IMR-90 (cell line): ENCODE data around the gene KCNH5. TPM values are rescaled to one million over a fixed set of nuclear protein-coding genes. Genes with fewer than 3 reads are reported as not detected.

Experiments
- ATAC-seq: fragments of 200-7000 bp; cut with Tn5 transposase; 2 replicates; pipeline ENCODE4 v1.9.1; 2020; ENCODE audit warnings: low read depth, mild to moderate bottlenecking, moderate library complexity
- BruUV-seq: library from RNA; stranded (reverse); fragments of 400-500 nt; replicated peaks from 2 replicates; lab custom pipeline; 2021; lab: Mats Ljungman, UMichigan
- CTCF ChIA-PET: fragments of 300-600 bp; formaldehyde crosslinking; extraction: SDS; loops from one replicate; lab custom pipeline; 2021; ENCODE audit warnings: antibody characterized with exemption; lab: Yijun Ruan, JAX
- POLR2A ChIA-PET: fragments of 300-600 bp; sonication (Branson Sonifier 250); formaldehyde crosslinking; loops from one replicate; lab custom pipeline; 2022; ENCODE audit warnings: antibody characterized with exemption; ENCODE audit not compliant: unreplicated experiment; lab: Charles Lee
- DNase-seq: peaks from one replicate; pipeline ENCODE4 v3.0.0; 2013
- H2AFZ ChIP-seq: replicated peaks from 2 replicates; pipeline ENCODE3; 2013; ENCODE audit warnings: low read length, mild to moderate bottlenecking; ENCODE audit not compliant: poor library complexity
- H2AK5ac ChIP-seq: 2 replicates; pipeline ENCODE4 v1.6.1; 2013; ENCODE audit warnings: low read depth, low read length, inconsistent platforms
- H2AK9ac ChIP-seq: replicated peaks from 2 replicates; pipeline ENCODE3; 2013; ENCODE audit warnings: mild to moderate bottlenecking, low read depth, low read length, moderate library complexity; ENCODE audit not compliant: poor library complexity
- H2BK120ac ChIP-seq: 2 replicates; pipeline ENCODE4 v1.6.1; 2013; ENCODE audit warnings: low read depth, low read length, inconsistent platforms
- H2BK15ac ChIP-seq: 3 replicates; pipeline ENCODE4 v1.6.1; 2013; ENCODE audit warnings: low read depth, low read length, inconsistent platforms
- H2BK20ac ChIP-seq: 2 replicates; pipeline ENCODE4 v1.6.1; 2013; ENCODE audit warnings: low read depth, mild to moderate bottlenecking, inconsistent platforms, low read length, moderate library complexity
- H2BK5ac ChIP-seq: 2 replicates; pipeline ENCODE4 v1.6.1; 2013; ENCODE audit warnings: mild to moderate bottlenecking, low read depth, low read length, inconsistent platforms; ENCODE audit not compliant: poor library complexity, severe bottlenecking
- H3K14ac ChIP-seq: replicated peaks from 2 replicates; pipeline ENCODE4 v1.6.1; 2013; ENCODE audit warnings: low read depth, low read length, inconsistent platforms
- H3K18ac ChIP-seq: 2 replicates; pipeline ENCODE4 v1.6.1; 2013; ENCODE audit warnings: low read depth, low read length, control low read depth
- H3K23ac ChIP-seq: 2 replicates; pipeline ENCODE4 v1.6.1; 2013; ENCODE audit warnings: low read depth, low read length, inconsistent platforms
- H3K27ac ChIP-seq: 2 replicates; pipeline ENCODE4 v1.5.1; 2013; ENCODE audit warnings: mild to moderate bottlenecking, control low read depth, low read length; ENCODE audit not compliant: insufficient read depth
- H3K27me3 ChIP-seq: 2 replicates; pipeline ENCODE4 v1.6.1; 2013; ENCODE audit warnings: low read length; ENCODE audit not compliant: control insufficient read depth, insufficient read depth
- H3K36me3 ChIP-seq: 2 replicates; pipeline ENCODE4 v1.6.1; 2013; ENCODE audit warnings: low read length, mixed read lengths; ENCODE audit not compliant: control insufficient read depth, insufficient read depth
- H3K4ac ChIP-seq: 2 replicates; pipeline ENCODE4 v1.6.1; 2013; ENCODE audit warnings: low read depth, low read length, inconsistent platforms
- H3K4me1 ChIP-seq: 2 replicates; pipeline ENCODE4 v1.6.1; 2013; ENCODE audit warnings: low read length, mixed read lengths; ENCODE audit not compliant: control insufficient read depth, insufficient read depth
- H3K4me2 ChIP-seq: 2 replicates; pipeline ENCODE4 v1.6.1; 2013; ENCODE audit warnings: low read depth, mild to moderate bottlenecking, control low read depth, low read length, moderate library complexity
- H3K4me3 ChIP-seq: 2 replicates; pipeline ENCODE4 v1.5.1; 2013; ENCODE audit warnings: low read depth, mild to moderate bottlenecking, control low read depth, low read length, moderate library complexity; ENCODE audit not compliant: insufficient read depth
- H3K56ac ChIP-seq: 2 replicates; pipeline ENCODE4 v1.6.1; 2013; ENCODE audit warnings: low read length, inconsistent platforms; ENCODE audit not compliant: insufficient read depth; ENCODE audit errors: extremely low read depth
- H3K79me1 ChIP-seq, 2 experiments: 2 replicates each; pipeline ENCODE4 v1.6.1; 2013; ENCODE audit warnings: low read length in 2 of 2, inconsistent platforms in 1 of 2, low read depth in 1 of 2
- H3K9ac ChIP-seq: 2 replicates; pipeline ENCODE4 v1.6.1; 2013; ENCODE audit warnings: low read depth, low read length, control low read depth
- H3K9me1 ChIP-seq: 2 replicates; pipeline ENCODE4 v1.6.1; 2013; ENCODE audit warnings: low read length, inconsistent platforms; ENCODE audit not compliant: insufficient read depth
- H3K9me3 ChIP-seq: 2 replicates; pipeline ENCODE4 v1.6.1; 2013; ENCODE audit warnings: low read length; ENCODE audit not compliant: control insufficient read depth, insufficient read depth
- H4K20me1 ChIP-seq: 2 replicates; pipeline ENCODE4 v1.6.1; 2013; ENCODE audit warnings: low read length, inconsistent platforms; ENCODE audit not compliant: insufficient read depth
- H4K5ac ChIP-seq: 2 replicates; pipeline ENCODE4 v1.6.1; 2013; ENCODE audit warnings: mild to moderate bottlenecking, low read depth, low read length, control low read depth
- H4K8ac ChIP-seq, 2 experiments: 2 replicates each; pipeline ENCODE4 v1.6.1; 2013; ENCODE audit warnings: low read depth in 2 of 2, low read length in 2 of 2, control low read depth in 1 of 2, inconsistent platforms in 1 of 2
- H4K91ac ChIP-seq: 2 replicates; pipeline ENCODE4 v1.6.1; 2013; ENCODE audit warnings: low read depth, low read length, inconsistent platforms; ENCODE audit not compliant: insufficient read depth
- BHLHE40 ChIP-seq: fragments of 150-350 bp; IDR thresholded peaks from 2 replicates; pipeline ENCODE4 v1.6.1; 2016; ENCODE audit warnings: mild to moderate bottlenecking, low read depth, low read length
- CEBPB ChIP-seq: IDR thresholded peaks from 2 replicates; pipeline ENCODE4 v1.6.1; 2012; ENCODE audit warnings: low read depth, low read length, improper control_type of control experiment
- CHD1 ChIP-seq: IDR thresholded peaks from 2 replicates; pipeline ENCODE4 v1.6.1; 2012; ENCODE audit warnings: low read depth, low read length, improper control_type of control experiment
- ELK1 ChIP-seq: fragments of 150-350 bp; IDR thresholded peaks from 2 replicates; pipeline ENCODE4 v1.6.1; 2016; ENCODE audit warnings: low read depth, mild to moderate bottlenecking, low read length, moderate library complexity, borderline replicate concordance
- FOS ChIP-seq: fragments of 150-350 bp; IDR thresholded peaks from 2 replicates; pipeline ENCODE4 v1.6.1; 2016; ENCODE audit warnings: low read depth, low read length
- MAFK ChIP-seq: IDR thresholded peaks from 2 replicates; pipeline ENCODE4 v1.6.1; 2012; ENCODE audit warnings: low read depth, low read length, improper control_type of control experiment
- MAZ ChIP-seq: IDR thresholded peaks from 2 replicates; pipeline ENCODE4 v1.6.1; 2012; ENCODE audit warnings: low read depth, mild to moderate bottlenecking, low read length, improper control_type of control experiment, moderate library complexity, borderline replicate concordance
- MXI1 ChIP-seq: IDR thresholded peaks from 2 replicates; pipeline ENCODE4 v1.6.1; 2012; ENCODE audit warnings: low read depth, mild to moderate bottlenecking, low read length, moderate library complexity, borderline replicate concordance
- NFE2L2 ChIP-seq: fragments of 150-350 bp; IDR thresholded peaks from 2 replicates; pipeline ENCODE4 v1.6.1; 2016; ENCODE audit warnings: low read depth, mild to moderate bottlenecking, low read length
- POLR2A ChIP-seq: IDR thresholded peaks from 2 replicates; pipeline ENCODE4 v1.6.1; 2012; ENCODE audit warnings: mild to moderate bottlenecking, low read depth, low read length
- RAD21 ChIP-seq: IDR thresholded peaks from 2 replicates; pipeline ENCODE4 v1.6.1; 2012; ENCODE audit warnings: low read length, improper control_type of control experiment
- RCOR1 ChIP-seq: IDR thresholded peaks from 2 replicates; pipeline ENCODE4 v1.6.1; 2012; ENCODE audit warnings: mild to moderate bottlenecking, low read length, improper control_type of control experiment; ENCODE audit not compliant: insufficient replicate concordance
- RFX5 ChIP-seq: IDR thresholded peaks from 2 replicates; pipeline ENCODE4 v1.8.0; 2012; ENCODE audit warnings: low read depth, mild to moderate bottlenecking, low read length, moderate library complexity
- SMC3 ChIP-seq: fragments of 150-350 bp; IDR thresholded peaks from 2 replicates; pipeline ENCODE4 v1.6.1; 2016; ENCODE audit warnings: low read depth, mild to moderate bottlenecking, antibody characterized with exemption, low read length, moderate library complexity
- whole genome bisulfite sequencing, 2 experiments: methylation state at CpG; one replicate each; pipeline versions ENCODE4 v1.1.5 to v1.1.7; 2013; ENCODE audit warnings: missing lambda C conversion rate in 2 of 2; ENCODE audit not compliant: insufficient read length in 1 of 2; ENCODE audit errors: extremely low coverage in 2 of 2; 5-methylcytosine and 5-hydroxymethylcytosine counted together
- dilution Hi-C: fragments of 300-500 bp; cut with HindIII; formaldehyde crosslinking; loops from one replicate; pipeline ENCODE4 v1.14.3; 2018; ENCODE audit warnings: low sequenced_read_pairs; ENCODE audit not compliant: unreplicated experiment
- in situ Hi-C: fragments of 300-500 bp; cut with MboI; formaldehyde crosslinking; loops from 3 replicates; pipeline ENCODE4 v1.14.3; 2019; ENCODE audit warnings: low sequenced_read_pairs, inconsistent platforms, mixed read lengths
- intact Hi-C: fragments of 100-400 bp; cut with micrococcal nuclease; formaldehyde crosslinking; loops from 2 replicates; pipeline ENCODE4 v1.10.0; 2022
- polyA plus RNA-seq, 3 experiments: library from polyadenylated mRNA; depleted of rRNA; stranded (reverse); fragments of >200 nt; gene quantifications; 2 replicates each; pipeline ENCODE4 v1.2.3, GENCODE V29; 2012; ENCODE audit warnings: low replicate concordance in 1 of 3
- total RNA-seq: library from RNA; depleted of rRNA; stranded (reverse); fragments of >200 nt; gene quantifications from 2 replicates; pipeline ENCODE4 v1.2.3, GENCODE V29; 2012
- TF ChIP-seq, protein P1 (sequence below): conservative IDR thresholded peaks from 2 replicates; pipeline ENCODE4 v1.5.1; 2012; ENCODE audit warnings: mild to moderate bottlenecking, low read depth, low read length, improper control_type of control experiment
- TF ChIP-seq, protein P2 (sequence below): fragments of 150-350 bp; IDR thresholded peaks from 2 replicates; pipeline ENCODE4 v1.6.1; 2017; ENCODE audit warnings: mild to moderate bottlenecking, antibody characterized with exemption, low read length, low read depth

KCNH5 gene
- total and polyA plus RNA-seq, 2 of the 4 experiments (the other 2 are of a cell fraction) = under 0.01 to 0.03 TPM

DNA sequence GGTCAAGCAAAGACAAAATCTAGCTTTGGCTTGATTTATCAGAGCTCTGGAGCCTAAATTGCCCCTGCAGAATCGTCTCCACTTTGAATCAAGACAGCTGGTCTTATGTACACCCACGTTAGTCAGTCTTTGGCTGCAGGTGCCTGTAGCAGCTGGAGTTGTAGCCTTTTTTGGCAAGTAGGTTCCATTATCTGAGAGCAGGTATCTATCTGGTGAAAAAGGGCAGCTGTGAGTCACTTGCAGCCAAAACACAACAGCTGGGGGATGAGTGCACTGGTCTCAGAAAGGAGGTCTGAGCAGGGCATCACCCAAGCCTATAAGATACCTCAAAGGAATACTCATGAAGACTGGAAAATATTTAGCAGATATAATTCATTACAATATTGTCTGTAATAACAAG, 43.6 kb upstream of the KCNH5 start:
- Histone ChIP-seq H3K27ac (no peak overlapping the region), H3K4me2 (no peak overlapping the region), H2AK5ac (no peak overlapping the region), H3K4me1 (no peaks in the 10 kb centered on the region), H3K9me1 (no peaks in the 10 kb centered on the region), H3K27me3 (0 out of 2 replicates have a peak, but pooled peaks cover 2% of the 10 kb centered on the region), H2BK15ac (no peak overlapping the region), H2AK9ac (no peak overlapping the region), H3K23ac (no peak overlapping the region), H4K91ac (no peak overlapping the region), H3K14ac (no peak overlapping the region), H3K18ac (no peak overlapping the region), H3K79me1 (no peaks in the 10 kb centered on the region), H3K56ac (no peak overlapping the region), H3K36me3 (no peaks in the 10 kb centered on the region), H4K8ac (no peak overlapping the region), H2AFZ (no peak overlapping the region), H2BK120ac (no peak overlapping the region), H4K20me1 (no peaks in the 10 kb centered on the region), H3K4me3 (no peak overlapping the region), H2BK20ac (no peak overlapping the region), H4K5ac (no peak overlapping the region), H3K4ac (no peak overlapping the region), H3K9me3 (no peaks in the 10 kb centered on the region), H2BK5ac (no peak overlapping the region), H3K9ac (no peak overlapping the region)
- intact Hi-C loops = no loop called here
- ATAC-seq (no peak), DNase-seq (no peak)
- POLR2A ChIA-PET = no interaction called here
- no TSS peak for BruUV-seq
- CTCF ChIA-PET = no interaction called here
- no CpG with 5 or more reads among the region's 2 CpGs for whole genome bisulfite sequencing, 2 experiments
- no peak for TF ChIP-seq RAD21
- no peak for TF ChIP-seq RFX5
- TF ChIP-seq NFE2L2 = no peak
- TF ChIP-seq MAFK = no peak
- TF ChIP-seq, protein P1, sequence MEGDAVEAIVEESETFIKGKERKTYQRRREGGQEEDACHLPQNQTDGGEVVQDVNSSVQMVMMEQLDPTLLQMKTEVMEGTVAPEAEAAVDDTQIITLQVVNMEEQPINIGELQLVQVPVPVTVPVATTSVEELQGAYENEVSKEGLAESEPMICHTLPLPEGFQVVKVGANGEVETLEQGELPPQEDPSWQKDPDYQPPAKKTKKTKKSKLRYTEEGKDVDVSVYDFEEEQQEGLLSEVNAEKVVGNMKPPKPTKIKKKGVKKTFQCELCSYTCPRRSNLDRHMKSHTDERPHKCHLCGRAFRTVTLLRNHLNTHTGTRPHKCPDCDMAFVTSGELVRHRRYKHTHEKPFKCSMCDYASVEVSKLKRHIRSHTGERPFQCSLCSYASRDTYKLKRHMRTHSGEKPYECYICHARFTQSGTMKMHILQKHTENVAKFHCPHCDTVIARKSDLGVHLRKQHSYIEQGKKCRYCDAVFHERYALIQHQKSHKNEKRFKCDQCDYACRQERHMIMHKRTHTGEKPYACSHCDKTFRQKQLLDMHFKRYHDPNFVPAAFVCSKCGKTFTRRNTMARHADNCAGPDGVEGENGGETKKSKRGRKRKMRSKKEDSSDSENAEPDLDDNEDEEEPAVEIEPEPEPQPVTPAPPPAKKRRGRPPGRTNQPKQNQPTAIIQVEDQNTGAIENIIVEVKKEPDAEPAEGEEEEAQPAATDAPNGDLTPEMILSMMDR = no peak
- no peak for TF ChIP-seq ELK1
- TF ChIP-seq POLR2A = no peak
- TF ChIP-seq RCOR1 = no peak
- no peak for TF ChIP-seq SMC3
- no peak for TF ChIP-seq CHD1
- TF ChIP-seq CEBPB = no peak
- TF ChIP-seq MAZ = no peak
- no peak for TF ChIP-seq BHLHE40
- no peak for TF ChIP-seq FOS
- TF ChIP-seq, protein P2, sequence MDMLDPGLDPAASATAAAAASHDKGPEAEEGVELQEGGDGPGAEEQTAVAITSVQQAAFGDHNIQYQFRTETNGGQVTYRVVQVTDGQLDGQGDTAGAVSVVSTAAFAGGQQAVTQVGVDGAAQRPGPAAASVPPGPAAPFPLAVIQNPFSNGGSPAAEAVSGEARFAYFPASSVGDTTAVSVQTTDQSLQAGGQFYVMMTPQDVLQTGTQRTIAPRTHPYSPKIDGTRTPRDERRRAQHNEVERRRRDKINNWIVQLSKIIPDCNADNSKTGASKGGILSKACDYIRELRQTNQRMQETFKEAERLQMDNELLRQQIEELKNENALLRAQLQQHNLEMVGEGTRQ = no peak
- no peak for TF ChIP-seq MXI1
- in situ Hi-C loops = no loop called here
- dilution Hi-C loops = no loop called here
